Tibial nerve (tissue), 4 donors: ENCODE data around the gene ERBB2. TPM values are rescaled to one million over a fixed set of nuclear protein-coding genes. Genes with fewer than 3 reads are reported as not detected.

Experiments used
- DNase-seq, 2 donors: peaks; one replicate each; pipeline ENCODE4 v3.0.0-alpha.2; 2019; ENCODE audit warnings: low spot score in 2 of 2
- H3K27ac ChIP-seq, 4 donors: fragments of 200-600 bp; sonication (generic) in 3 of 4; one replicate each; pipeline ENCODE4 v1.5.1; 2017 to 2019; ENCODE audit warnings: mild to moderate bottlenecking in 1 of 4
- H3K27me3 ChIP-seq, 2 donors: fragments of 200-600 bp; sonication (generic) in 1 of 2; one replicate each; pipeline versions ENCODE4 v1.5.1 to v1.6.0; 2017 to 2019
- H3K36me3 ChIP-seq, 3 donors: fragments of 200-600 bp; sonication (generic); one replicate each; pipeline ENCODE4 v1.5.1; 2018 to 2019
- H3K4me1 ChIP-seq, 4 donors: fragments of 200-600 bp; sonication (generic) in 3 of 4; one replicate each; pipeline ENCODE4 v1.5.1; 2017 to 2019
- H3K4me3 ChIP-seq, 4 donors: fragments of 200-600 bp; sonication (generic) in 3 of 4; one replicate each; pipeline ENCODE4 v1.5.1; 2017 to 2019; ENCODE audit warnings: mild to moderate bottlenecking in 1 of 4, moderate library complexity in 1 of 4
- H3K9me3 ChIP-seq, 4 donors: fragments of 200-600 bp; sonication (generic) in 3 of 4; one replicate each; pipeline ENCODE4 v1.5.1; 2017 to 2019
- CTCF ChIP-seq, 5 experiments: fragments of 200-600 bp in 3 of 5; fragments of 450-650 bp in 2 of 5; sonication (generic) in 3 of 5; IDR thresholded peaks; one replicate each; pipeline ENCODE4 v1.5.1; 2016 to 2019; ENCODE audit warnings: antibody characterized with exemption in 5 of 5, mild to moderate bottlenecking in 3 of 5, moderate library complexity in 2 of 5
- EP300 ChIP-seq, 2 donors: sonication (generic); formaldehyde crosslinking; IDR thresholded peaks; one replicate each; pipeline ENCODE4 v1.6.1; 2017; ENCODE audit warnings: antibody characterized with exemption in 2 of 2, mild to moderate bottlenecking in 1 of 2
- POLR2A ChIP-seq, 2 donors: fragments of 450-650 bp; IDR thresholded peaks; one replicate each; pipeline ENCODE4 v1.6.1; 2017; ENCODE audit warnings: antibody characterized with exemption in 2 of 2, mild to moderate bottlenecking in 2 of 2, moderate library complexity in 2 of 2
- WGBS, 2 donors: methylation state at CpG; one replicate each; pipeline ENCODE4 v1.1.5; 2018; 5-methylcytosine and 5-hydroxymethylcytosine counted together
- total RNA-seq, 4 donors: library from RNA; depleted of rRNA; stranded (reverse); fragments of >200 nt; gene quantifications; one replicate each; pipeline ENCODE4 v1.1.0, GENCODE V29; 2016

ERBB2 gene
- total RNA-seq, 4 donors from 2014 or later, result 101 to 131 (median 114) TPM

GRCh38 chr17:39702901-39703893 is 3.3 kb downstream of the ERBB2 start:
- no peaks in the 10 kb centered on the region for H3K9me3 ChIP-seq
- peaks cover 0 to 87% (median 58%) of the 10 kb centered on the region in 4 donors for H3K4me1 ChIP-seq
- no peak for DNase-seq
- peaks cover 0 to 14% (median 0%) of the 10 kb centered on the region in 3 donors for H3K36me3 ChIP-seq
- WGBS, 2 donors, result 28 to 33% methylated on average over 12 of the region's 12 CpGs
- no peak for TF ChIP-seq EP300 (IDR thresholded peaks at IDR 0.05)
- peak overlapping the region; percentile 1 to 97 (median 89) for H3K27ac ChIP-seq
- H3K4me3 ChIP-seq, result no peak overlapping the region
- H3K27me3 ChIP-seq, result no peaks in the 10 kb centered on the region

- WGBS, 2 donors, result 70 to 72% methylated on average over 5 of the region's 5 CpGs
- TF ChIP-seq POLR2A (IDR thresholded peaks at IDR 0.05) (no peak), CTCF (IDR thresholded peaks at IDR 0.05) (no peak), EP300 (IDR thresholded peaks at IDR 0.05) (no peak)
- H3K27me3 ChIP-seq, result no peaks in the 10 kb centered on the region
- H3K4me3 ChIP-seq, result no peak overlapping the region
- peaks cover 0 to 89% (median 60%) of the 10 kb centered on the region in 4 donors for H3K4me1 ChIP-seq
- no peaks in the 10 kb centered on the region for H3K9me3 ChIP-seq
- DNase-seq, result no peak
- peaks cover 0 to 21% (median 0%) of the 10 kb centered on the region in 3 donors for H3K36me3 ChIP-seq
- peak overlapping the region; percentile 53 to 97 (median 89) for H3K27ac ChIP-seq
These were observed 4.0 kb downstream of the ERBB2 start for GRCh38 chr17:39703913-39704312.

GRCh38 chr17:39704821-39705551 is 5.1 kb downstream of the ERBB2 start:
- TF ChIP-seq EP300 (IDR thresholded peaks at IDR 0.05), result no peak
- no peak for TF ChIP-seq POLR2A (IDR thresholded peaks at IDR 0.05)
- peak in 2 of 5 experiments; percentile 59 to 62 for TF ChIP-seq CTCF (IDR thresholded peaks at IDR 0.05)
- Histone ChIP-seq H3K4me3 (peak overlapping the region in 1 of 4 donors; percentile 19), H3K9me3 (no peaks in the 10 kb centered on the region), H3K36me3 (peaks cover 0 to 32% (median 6%) of the 10 kb centered on the region in 3 donors), H3K4me1 (peaks cover 0 to 90% (median 60%) of the 10 kb centered on the region in 4 donors), H3K27me3 (no peaks in the 10 kb centered on the region), H3K27ac (peak overlapping the region; percentile 53 to 97 (median 89))
- DNase-seq, result peak in 1 of 2 donors; percentile 28
- whole genome bisulfite sequencing, 2 donors, result 26 to 29% methylated on average over 9 to 11 of the region's 11 CpGs

- H3K9me3 ChIP-seq, result no peaks in the 10 kb centered on the region
- H3K27me3 ChIP-seq, result no peaks in the 10 kb centered on the region
- peaks cover 0 to 41% (median 7%) of the 10 kb centered on the region in 3 donors for H3K36me3 ChIP-seq
- H3K4me3 ChIP-seq, result peak overlapping the region in 1 of 4 donors; percentile 1
- no peak for DNase-seq
- H3K4me1 ChIP-seq, result peaks cover 0 to 89% (median 59%) of the 10 kb centered on the region in 4 donors
- peak overlapping the region; percentile 53 to 97 (median 89) for H3K27ac ChIP-seq
- 30 to 45% methylated on average over 11 to 12 of the region's 12 CpGs for WGBS, 2 donors
- TF ChIP-seq POLR2A (IDR thresholded peaks at IDR 0.05), result no peak
- TF ChIP-seq CTCF (IDR thresholded peaks at IDR 0.05), result no peak
- TF ChIP-seq EP300 (IDR thresholded peaks at IDR 0.05), result no peak
These were observed 6.0 kb downstream of the ERBB2 start for GRCh38 chr17:39705786-39706348.

GRCh38 chr17:39706383-39706782 is 6.5 kb downstream of the ERBB2 start:
- H3K36me3 ChIP-seq, result peaks cover 0 to 46% (median 7%) of the 10 kb centered on the region in 3 donors
- DNase-seq, result no peak
- TF ChIP-seq CTCF (IDR thresholded peaks at IDR 0.05) (no peak), POLR2A (IDR thresholded peaks at IDR 0.05) (no peak), EP300 (IDR thresholded peaks at IDR 0.05) (peak in 1 of 2 donors; percentile 64)
- H3K4me1 ChIP-seq, result peaks cover 0 to 84% (median 55%) of the 10 kb centered on the region in 4 donors
- 39 to 40% methylated on average over 8 of the region's 8 CpGs for WGBS, 2 donors
- H3K27me3 ChIP-seq, result no peaks in the 10 kb centered on the region
- H3K4me3 ChIP-seq, result peak overlapping the region in 1 of 4 donors; percentile 1
- no peaks in the 10 kb centered on the region for H3K9me3 ChIP-seq
- peak overlapping the region in 3 of 4 donors; percentile 81 to 97 (median 97) for H3K27ac ChIP-seq
